Vagina (tissue), 2 donors: Measurements from ENCODE around the gene MFN2.

Experiments
- POLR2A ChIP-seq, 2 donors: fragments of 450-650 bp; IDR thresholded peaks; one replicate each; pipeline ENCODE4 v1.6.1; 2017; ENCODE audit warnings: antibody characterized with exemption in 2 of 2, mild to moderate bottlenecking in 2 of 2, moderate library complexity in 2 of 2
- POLR2AphosphoS5 ChIP-seq, 2 donors: sonication (generic); formaldehyde crosslinking; IDR thresholded peaks; one replicate each; pipeline ENCODE4 v1.9.0; 2017; ENCODE audit warnings: antibody characterized with exemption in 2 of 2, mild to moderate bottlenecking in 2 of 2, low read depth in 1 of 2; ENCODE audit not compliant: insufficient read depth in 1 of 2
- TF ChIP-seq, protein P1 (sequence below), 3 experiments: fragments of 450-650 bp in 2 of 3; fragments of 200-600 bp in 1 of 3; sonication (generic) in 1 of 3; IDR thresholded peaks; one replicate each; pipeline ENCODE4 v1.5.1; 2017 to 2019; ENCODE audit warnings: antibody characterized with exemption in 3 of 3, mild to moderate bottlenecking in 2 of 3, moderate library complexity in 2 of 3

DNA sequence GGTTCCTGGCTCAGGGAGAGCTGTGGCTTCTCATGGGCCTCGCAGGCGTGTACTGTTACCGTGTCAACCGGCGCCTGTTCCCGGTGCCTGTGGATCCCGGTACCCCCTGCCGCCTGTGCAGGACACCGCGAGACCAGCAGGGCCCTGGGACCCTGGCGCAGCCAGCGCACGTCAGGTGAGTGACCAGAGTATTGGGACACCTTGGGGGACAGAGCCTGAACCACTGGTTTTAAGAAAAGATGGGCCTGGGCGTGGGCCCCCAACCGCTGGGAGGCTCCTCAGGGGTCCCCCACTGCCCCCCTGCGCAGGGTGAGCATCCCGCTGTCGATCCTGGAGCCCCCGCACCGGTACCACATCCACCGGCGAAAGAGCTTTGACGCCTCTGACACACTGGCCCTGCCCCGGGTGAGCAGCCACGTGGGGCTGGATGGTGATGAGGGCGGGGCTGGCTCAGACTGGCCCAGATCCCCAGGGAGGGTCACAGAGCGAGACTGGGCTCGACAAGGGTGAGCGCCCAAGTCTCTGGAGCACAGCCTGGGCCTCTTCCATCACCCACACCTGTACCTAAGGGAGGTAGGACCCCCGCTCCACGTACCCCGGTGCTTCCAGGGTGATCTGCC is 49.6 kb downstream of the MFN2 start:
- TF ChIP-seq, protein P1, sequence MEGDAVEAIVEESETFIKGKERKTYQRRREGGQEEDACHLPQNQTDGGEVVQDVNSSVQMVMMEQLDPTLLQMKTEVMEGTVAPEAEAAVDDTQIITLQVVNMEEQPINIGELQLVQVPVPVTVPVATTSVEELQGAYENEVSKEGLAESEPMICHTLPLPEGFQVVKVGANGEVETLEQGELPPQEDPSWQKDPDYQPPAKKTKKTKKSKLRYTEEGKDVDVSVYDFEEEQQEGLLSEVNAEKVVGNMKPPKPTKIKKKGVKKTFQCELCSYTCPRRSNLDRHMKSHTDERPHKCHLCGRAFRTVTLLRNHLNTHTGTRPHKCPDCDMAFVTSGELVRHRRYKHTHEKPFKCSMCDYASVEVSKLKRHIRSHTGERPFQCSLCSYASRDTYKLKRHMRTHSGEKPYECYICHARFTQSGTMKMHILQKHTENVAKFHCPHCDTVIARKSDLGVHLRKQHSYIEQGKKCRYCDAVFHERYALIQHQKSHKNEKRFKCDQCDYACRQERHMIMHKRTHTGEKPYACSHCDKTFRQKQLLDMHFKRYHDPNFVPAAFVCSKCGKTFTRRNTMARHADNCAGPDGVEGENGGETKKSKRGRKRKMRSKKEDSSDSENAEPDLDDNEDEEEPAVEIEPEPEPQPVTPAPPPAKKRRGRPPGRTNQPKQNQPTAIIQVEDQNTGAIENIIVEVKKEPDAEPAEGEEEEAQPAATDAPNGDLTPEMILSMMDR (IDR thresholded peaks at IDR 0.05) = no peak
- TF ChIP-seq POLR2A (IDR thresholded peaks at IDR 0.05) (no peak), POLR2AphosphoS5 (IDR thresholded peaks at IDR 0.05; ENCODE audit: insufficient read depth in 1 of 2, low read depth in 1 of 2) (no peak)
